ENCODE results near the gene SLC30A7. TPM values are rescaled to one million over a fixed set of nuclear protein-coding genes. Genes with fewer than 3 reads are reported as not detected.
A peak's percentile ranks its signal among the peaks of the same experiment; 100 is the strongest.

The SLC30A7 gene
- total and polyA plus RNA-seq, 7 donors = 1.0 to 5.7 (median 4.8) TPM

GRCh38 chr1:100866901-100867206 is 29.0 kb upstream of the SLC30A7 start:
- no peak overlapping the region for H3K4me3 ChIP-seq
- TF ChIP-seq, protein P1, sequence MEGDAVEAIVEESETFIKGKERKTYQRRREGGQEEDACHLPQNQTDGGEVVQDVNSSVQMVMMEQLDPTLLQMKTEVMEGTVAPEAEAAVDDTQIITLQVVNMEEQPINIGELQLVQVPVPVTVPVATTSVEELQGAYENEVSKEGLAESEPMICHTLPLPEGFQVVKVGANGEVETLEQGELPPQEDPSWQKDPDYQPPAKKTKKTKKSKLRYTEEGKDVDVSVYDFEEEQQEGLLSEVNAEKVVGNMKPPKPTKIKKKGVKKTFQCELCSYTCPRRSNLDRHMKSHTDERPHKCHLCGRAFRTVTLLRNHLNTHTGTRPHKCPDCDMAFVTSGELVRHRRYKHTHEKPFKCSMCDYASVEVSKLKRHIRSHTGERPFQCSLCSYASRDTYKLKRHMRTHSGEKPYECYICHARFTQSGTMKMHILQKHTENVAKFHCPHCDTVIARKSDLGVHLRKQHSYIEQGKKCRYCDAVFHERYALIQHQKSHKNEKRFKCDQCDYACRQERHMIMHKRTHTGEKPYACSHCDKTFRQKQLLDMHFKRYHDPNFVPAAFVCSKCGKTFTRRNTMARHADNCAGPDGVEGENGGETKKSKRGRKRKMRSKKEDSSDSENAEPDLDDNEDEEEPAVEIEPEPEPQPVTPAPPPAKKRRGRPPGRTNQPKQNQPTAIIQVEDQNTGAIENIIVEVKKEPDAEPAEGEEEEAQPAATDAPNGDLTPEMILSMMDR (IDR thresholded peaks at IDR 0.05) = no peak

DNA sequence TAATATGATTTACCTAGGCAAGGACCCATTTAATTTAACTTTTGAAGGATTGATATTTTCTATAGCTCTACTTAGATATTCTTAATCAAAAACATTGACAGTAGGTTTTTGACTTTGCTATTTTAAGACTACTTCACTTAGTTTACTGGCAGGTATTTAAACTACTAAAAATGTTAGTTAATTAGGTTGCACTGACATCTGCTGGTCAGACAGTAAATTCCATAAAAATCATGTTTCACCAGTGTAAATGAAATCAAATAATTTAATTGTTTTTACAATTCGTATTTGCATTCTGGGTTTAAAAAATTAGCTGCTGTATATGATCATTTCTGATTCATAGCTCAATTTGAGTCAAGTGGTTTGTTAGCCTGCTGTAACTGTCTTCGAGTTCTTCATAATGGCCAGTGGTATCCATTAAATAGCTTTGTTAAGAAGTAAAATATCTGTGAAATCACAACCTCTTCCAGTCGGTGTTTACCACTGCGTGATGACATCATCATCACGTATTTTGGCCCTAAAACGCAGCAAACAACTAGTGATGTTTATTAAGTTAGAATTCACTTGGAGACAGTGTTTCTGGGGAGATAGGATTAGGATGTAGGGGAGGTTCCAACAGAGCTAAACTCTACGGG is 27.4 kb upstream of the SLC30A7 start:
- intact Hi-C loops (cut with DNase I) = loop anchor here (5.0 kb wide), 3 partner anchors 261 to 1056 kb away; no protein-coding TSS in a partner anchor
- H3K9me3 ChIP-seq = no peaks in the 10 kb centered on the region
- no peak overlapping the region for H3K4me3 ChIP-seq
- 11 to 14% (median 11%) methylated on average over 7 of the region's 7 CpGs for WGBS, 3 donors
- H3K27ac ChIP-seq = no peak overlapping the region
- no peaks in the 10 kb centered on the region for H3K27me3 ChIP-seq (ENCODE audit: insufficient read depth in 3 of 3, low read length in 2 of 3)
- no peak for DNase-seq
- TF ChIP-seq, protein P1 (IDR thresholded peaks at IDR 0.05) = peak; percentile 65
- ATAC-seq = peak in 1 of 4 donors; percentile 68
- peaks cover 0 to under 1% of the 10 kb centered on the region in 2 donors for H3K36me3 ChIP-seq (ENCODE audit: insufficient read depth in 1 of 2, low read depth in 1 of 2)
- H3K4me1 ChIP-seq = no peaks in the 10 kb centered on the region

More at GRCh38 chr1:100866901-100867206, 29.0 kb upstream of the SLC30A7 start:
- H3K9me3 ChIP-seq = no peaks in the 10 kb centered on the region
- no peak for DNase-seq
- intact Hi-C loops (cut with DNase I) = loop anchor here (5.0 kb wide), 3 partner anchors 260 to 1055 kb away; no protein-coding TSS in a partner anchor
- no peak overlapping the region for H3K27ac ChIP-seq
- peaks cover 0 to 4% (median 0%) of the 10 kb centered on the region in 3 donors for H3K27me3 ChIP-seq (ENCODE audit: insufficient read depth in 3 of 3, low read length in 2 of 3)
- ATAC-seq = no peak
- no peaks in the 10 kb centered on the region for H3K4me1 ChIP-seq
- 55 to 86% (median 78%) methylated on average over 2 of the region's 2 CpGs for WGBS, 3 donors
- no peaks in the 10 kb centered on the region for H3K36me3 ChIP-seq (ENCODE audit: insufficient read depth in 1 of 2, low read depth in 1 of 2)

- ATAC-seq = no peak
- Histone ChIP-seq H3K27me3 (ENCODE audit: insufficient read depth in 3 of 3, low read length in 2 of 3) (no peaks in the 10 kb centered on the region), H3K9me3 (no peaks in the 10 kb centered on the region), H3K27ac (no peak overlapping the region), H3K36me3 (ENCODE audit: insufficient read depth in 1 of 2, low read depth in 1 of 2) (peaks cover 0 to 8% of the 10 kb centered on the region in 2 donors), H3K4me3 (no peak overlapping the region), H3K4me1 (no peaks in the 10 kb centered on the region)
- intact Hi-C loops (cut with DNase I) = loop anchor here (5.0 kb wide), 4 partner anchors 263 to 1058 kb away; no protein-coding TSS in a partner anchor
- no peak for DNase-seq
- TF ChIP-seq, protein P1 (IDR thresholded peaks at IDR 0.05) = no peak
- WGBS, 3 donors = 79 to 89% (median 85%) methylated on average over 2 of the region's 2 CpGs
Observed at GRCh38 chr1:100869996-100870395, 25.9 kb upstream of the SLC30A7 start.

- intact Hi-C loops (cut with DNase I) = loop anchor here in 1 of 2 donors (5.0 kb wide), 1 partner anchor 397 kb away; no protein-coding TSS in a partner anchor
- H3K4me1 ChIP-seq = no peaks in the 10 kb centered on the region
- ATAC-seq = no peak
- H3K9me3 ChIP-seq = no peaks in the 10 kb centered on the region
- H3K27me3 ChIP-seq (ENCODE audit: insufficient read depth in 3 of 3, low read length in 2 of 3) = no peaks in the 10 kb centered on the region
- H3K27ac ChIP-seq = no peak overlapping the region
- no peak for DNase-seq
- TF ChIP-seq, protein P1 (IDR thresholded peaks at IDR 0.05) = no peak
- 89 to 90% (median 89%) methylated on average over 2 of the region's 2 CpGs for WGBS, 3 donors
- no peak overlapping the region for H3K4me3 ChIP-seq
- H3K36me3 ChIP-seq (ENCODE audit: insufficient read depth in 1 of 2, low read depth in 1 of 2) = peaks cover 6 to 33% of the 10 kb centered on the region in 2 donors
Observed at GRCh38 chr1:100874433-100874832, 21.5 kb upstream of the SLC30A7 start.
